B cell (primary cell): Measurements from ENCODE around the gene AGTRAP.

Experiments used
- CTCF ChIP-seq: fragments of 200-600 bp; IDR thresholded peaks from one replicate; pipeline ENCODE4 v1.8.0; 2022; ENCODE audit warnings: antibody characterized with exemption, mild to moderate bottlenecking
- EZH2 ChIP-seq: IDR thresholded peaks from 2 replicates; pipeline ENCODE4 v1.6.1; 2012; ENCODE audit warnings: borderline replicate concordance, low read depth, mild to moderate bottlenecking, moderate library complexity, low read length; ENCODE audit not compliant: insufficient read depth, poor library complexity, severe bottlenecking

- TF ChIP-seq CTCF (no peak), EZH2 (no peak)
Measured at GRCh38 chr1:11772458-11772857, 36.5 kb downstream of the AGTRAP start.
